GM18861 (cell line): Measurements from ENCODE around the gene LIN28B.
"Not testable (repeated sequence)": the region's sequence is repeated elsewhere in the genome, so short reads cannot be mapped to it uniquely, and the experiment has no call there.

Source experiments
- ATAC-seq: cut with Tn5 transposase; IDR thresholded peaks from one replicate; pipeline ENCODE4 v1.9.1; 2021; ENCODE audit not compliant: unreplicated experiment

Gene LIN28B

DNA sequence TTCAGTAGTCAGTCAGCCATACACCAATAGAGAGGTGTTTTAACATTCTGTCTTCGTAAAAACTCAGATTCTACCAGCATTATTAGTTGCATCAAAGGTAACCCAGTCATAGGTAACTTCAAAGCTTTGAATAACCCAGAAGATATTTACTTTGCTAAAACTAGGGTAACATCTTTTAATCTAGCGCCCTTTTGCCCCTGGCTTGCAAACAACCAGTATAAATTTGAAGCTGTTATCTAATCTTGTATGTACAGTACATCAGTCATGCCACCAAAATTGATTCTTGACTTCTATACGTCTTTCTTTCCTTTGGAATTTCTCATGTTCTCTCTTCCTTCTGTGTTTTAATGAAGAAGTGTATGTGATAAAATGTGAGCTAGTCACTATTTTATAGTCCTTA, 109.3 kb downstream of the LIN28B start:
- ATAC-seq, result no peak

- no peak for ATAC-seq
Measured at GRCh38 chr6:105066836-105067235, 109.9 kb downstream of the LIN28B start.

- ATAC-seq, result no peak
Measured at GRCh38 chr6:105067329-105067728, 110.4 kb downstream of the LIN28B start.

DNA sequence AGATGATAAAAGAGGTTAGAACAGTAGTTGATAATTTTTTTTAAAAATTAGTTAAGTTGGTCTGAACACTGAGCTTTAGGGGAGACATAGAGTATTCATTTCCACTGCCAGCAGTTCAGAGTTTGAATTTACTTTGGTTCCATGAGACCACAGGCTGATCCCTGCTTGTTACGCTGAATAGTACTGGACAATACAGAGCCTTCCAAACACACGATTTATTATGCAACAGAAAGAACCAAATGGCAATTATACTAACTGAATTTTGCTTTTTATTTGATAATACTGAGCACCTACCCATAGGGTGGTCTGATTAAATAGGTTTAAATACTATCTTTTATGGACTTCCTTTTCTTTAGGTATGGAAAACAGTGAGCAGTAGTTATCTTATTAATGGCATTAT, 111.5 kb downstream of the LIN28B start:
- ATAC-seq, result no peak

GRCh38 chr6:105069821-105070445, 113.0 kb downstream of the LIN28B start:
- ATAC-seq, result no peak

DNA sequence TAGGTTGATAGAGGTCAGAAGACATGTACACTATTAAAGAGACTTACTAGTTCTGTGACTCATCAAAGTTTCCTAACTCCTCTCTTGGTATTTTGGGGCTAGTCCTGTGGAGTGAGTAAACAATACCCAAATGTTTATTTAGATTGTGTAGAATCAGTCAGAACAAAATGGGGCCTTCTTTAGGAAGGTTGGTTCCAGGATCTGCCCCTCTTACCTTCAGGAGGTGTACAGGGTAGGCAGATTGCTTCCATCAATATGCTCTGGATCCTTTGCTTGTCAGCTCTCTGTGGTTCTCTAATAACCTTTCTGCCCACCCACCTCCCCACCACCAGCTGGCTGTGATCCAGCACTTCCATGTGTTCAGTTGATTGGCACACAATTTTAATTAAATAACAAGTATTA, 115.9 kb downstream of the LIN28B start:
- ATAC-seq, result no peak

GRCh38 chr6:105075210-105075609, 118.3 kb downstream of the LIN28B start:
- no peak for ATAC-seq

DNA sequence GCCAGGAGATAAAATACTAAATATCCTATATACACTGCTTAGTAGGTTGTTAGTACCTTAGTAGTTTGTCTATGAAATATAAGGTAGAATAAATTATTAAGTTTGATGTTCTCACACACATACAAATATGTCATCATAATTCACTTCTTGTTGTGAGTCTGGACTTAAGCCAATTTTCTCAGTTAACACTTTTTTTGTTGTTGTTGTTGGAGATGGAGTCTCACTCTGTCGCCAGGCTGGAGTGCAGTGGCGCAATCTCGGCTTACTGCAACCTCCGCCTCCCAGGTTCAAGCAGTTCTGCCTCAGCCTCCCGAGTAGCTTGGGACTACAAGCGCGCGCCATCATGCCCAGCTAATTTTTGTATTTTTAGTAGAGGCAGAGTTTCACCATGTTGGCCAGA, 119.5 kb downstream of the LIN28B start:
- not testable (repeated sequence) for ATAC-seq

- ATAC-seq, result no peak
Measured at GRCh38 chr6:105077596-105078385, 120.9 kb downstream of the LIN28B start.

- no peak for ATAC-seq
Measured at GRCh38 chr6:105078386-105078708, 121.4 kb downstream of the LIN28B start.

DNA sequence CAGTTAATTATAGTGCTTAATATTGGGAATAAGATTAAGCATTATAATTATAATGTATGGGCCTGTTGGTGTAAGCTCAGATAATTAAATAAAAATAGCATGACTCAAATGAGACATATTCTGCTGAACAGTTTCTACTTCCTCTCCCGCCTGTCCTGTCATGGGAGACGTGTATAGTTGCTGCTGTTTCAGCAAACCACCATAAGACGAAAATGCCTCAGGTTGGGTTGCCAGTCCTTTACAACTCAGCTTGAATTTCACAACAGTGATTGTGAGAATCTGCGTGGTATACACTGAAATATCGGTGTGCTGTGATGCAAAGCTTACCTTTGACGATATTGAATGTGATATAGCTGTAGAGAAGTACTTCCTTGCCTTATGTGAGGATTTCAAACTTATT, 123.4 kb downstream of the LIN28B start:
- no peak for ATAC-seq

- ATAC-seq, result not testable (repeated sequence)
Measured at GRCh38 chr6:105081662-105082061, 124.8 kb downstream of the LIN28B start.

DNA sequence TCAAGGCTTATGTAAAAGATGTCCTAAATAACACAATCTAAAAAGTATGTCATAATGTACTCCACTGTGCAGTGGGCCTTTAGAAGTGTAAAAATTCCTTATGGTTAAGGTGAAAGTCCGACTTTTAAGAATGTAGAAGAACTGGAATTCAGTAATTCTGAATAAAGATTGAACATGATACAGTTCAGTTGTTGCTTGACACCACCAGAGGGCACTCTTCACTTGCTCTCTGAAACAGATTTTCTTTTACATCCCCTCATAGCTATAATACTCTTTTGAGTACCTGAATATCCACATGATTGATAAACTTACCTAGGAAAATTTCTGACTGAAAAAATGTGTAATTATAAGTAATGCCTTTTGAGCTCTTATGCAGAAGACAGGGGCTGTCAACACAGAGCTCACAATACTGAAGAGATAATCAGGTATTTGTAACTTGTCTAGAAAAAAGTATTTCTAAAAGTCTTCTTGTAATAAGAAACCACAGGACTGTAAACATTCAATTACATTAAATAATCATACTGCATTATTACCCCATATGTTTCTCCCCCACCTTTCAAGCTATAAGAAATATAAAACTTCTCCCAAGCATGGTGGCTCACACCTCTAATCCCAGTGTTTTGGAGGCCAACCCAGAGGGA, 130.8 kb downstream of the LIN28B start:
- ATAC-seq, result peak; percentile 84

- no peak for ATAC-seq
Measured at GRCh38 chr6:105091140-105091829, 134.4 kb downstream of the LIN28B start.

GRCh38 chr6:105094133-105094640, 137.3 kb downstream of the LIN28B start:
- no peak for ATAC-seq

GRCh38 chr6:105095139-105095538, 138.2 kb downstream of the LIN28B start:
- no peak for ATAC-seq

DNA sequence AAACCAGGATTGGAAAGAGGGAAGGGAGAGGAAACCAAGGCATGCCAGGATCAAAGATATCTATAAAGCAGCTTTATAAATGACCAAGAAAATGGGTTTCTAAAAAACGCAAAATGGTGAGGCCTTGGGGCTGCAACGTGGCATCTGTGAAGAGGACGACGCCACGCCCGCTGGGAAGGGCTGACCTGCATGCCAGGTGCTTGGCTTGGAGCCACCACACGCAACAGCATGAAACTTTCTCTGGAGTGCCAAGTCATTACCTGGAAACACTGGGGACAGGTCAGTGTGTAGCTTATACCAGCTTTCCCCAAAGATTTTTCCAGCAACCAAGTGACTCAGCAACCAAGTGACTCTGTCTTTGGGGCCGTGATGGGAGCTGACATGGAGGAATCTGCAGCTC, 140.4 kb downstream of the LIN28B start:
- no peak for ATAC-seq

DNA sequence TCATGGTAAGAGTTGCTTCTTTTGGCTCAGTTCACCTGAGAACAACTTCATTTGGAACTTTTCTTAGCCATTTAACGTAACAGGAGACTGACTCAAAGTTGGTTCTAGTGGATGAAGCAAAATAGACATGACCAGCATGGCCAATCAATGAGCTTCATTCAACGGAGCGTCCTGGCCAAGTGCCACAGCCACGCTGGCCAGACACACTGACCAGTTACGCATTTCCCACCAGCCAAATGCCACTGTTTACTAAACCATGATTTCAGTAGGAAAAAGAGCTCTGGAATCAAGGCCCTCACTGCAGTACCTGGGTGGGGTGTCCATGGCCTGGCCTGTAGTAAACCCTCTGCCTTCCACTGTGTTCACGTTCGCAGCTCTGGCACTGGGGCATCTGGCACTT, 142.5 kb downstream of the LIN28B start:
- no peak for ATAC-seq

DNA sequence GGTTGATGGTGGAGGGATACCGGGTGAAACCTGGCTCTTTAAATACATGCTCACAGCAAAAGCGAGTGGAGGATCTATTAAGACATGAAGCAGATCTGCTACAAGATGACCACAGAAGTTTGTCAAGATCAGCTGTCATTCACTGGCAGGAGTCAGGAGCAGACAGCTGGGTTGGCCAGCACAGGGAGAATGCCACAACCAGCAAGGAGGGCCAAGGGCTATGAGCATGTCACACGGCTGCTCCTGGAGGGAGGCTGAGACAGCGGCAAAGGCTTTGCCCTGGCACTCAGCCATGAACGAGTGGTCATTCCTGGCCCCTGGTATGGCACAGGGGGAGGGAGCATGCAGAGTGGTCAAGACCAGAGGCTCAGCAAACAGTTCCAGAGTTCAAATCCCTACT, 145.3 kb downstream of the LIN28B start:
- ATAC-seq, result no peak

GRCh38 chr6:105105094-105105493, 148.2 kb downstream of the LIN28B start:
- no peak for ATAC-seq

DNA sequence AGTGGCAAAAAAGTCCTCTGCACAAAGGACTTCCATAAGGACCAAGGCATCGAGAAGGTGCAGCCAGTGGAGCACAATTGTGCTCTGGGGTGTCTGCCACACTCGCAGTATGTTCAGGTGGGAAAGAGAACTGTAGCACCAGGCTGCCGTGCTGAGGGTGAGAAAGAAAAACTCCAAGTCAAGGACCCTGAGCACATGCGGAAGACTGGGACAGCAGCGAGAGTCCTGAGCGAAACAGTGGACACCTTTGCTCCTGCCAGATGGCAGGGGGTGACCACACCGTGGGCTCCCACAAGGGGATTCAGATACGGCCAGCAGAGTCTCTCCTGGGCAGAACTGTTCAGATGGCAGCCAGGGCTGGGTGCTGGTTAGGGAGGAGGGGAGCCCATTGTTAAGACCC, 149.4 kb downstream of the LIN28B start:
- no peak for ATAC-seq

DNA sequence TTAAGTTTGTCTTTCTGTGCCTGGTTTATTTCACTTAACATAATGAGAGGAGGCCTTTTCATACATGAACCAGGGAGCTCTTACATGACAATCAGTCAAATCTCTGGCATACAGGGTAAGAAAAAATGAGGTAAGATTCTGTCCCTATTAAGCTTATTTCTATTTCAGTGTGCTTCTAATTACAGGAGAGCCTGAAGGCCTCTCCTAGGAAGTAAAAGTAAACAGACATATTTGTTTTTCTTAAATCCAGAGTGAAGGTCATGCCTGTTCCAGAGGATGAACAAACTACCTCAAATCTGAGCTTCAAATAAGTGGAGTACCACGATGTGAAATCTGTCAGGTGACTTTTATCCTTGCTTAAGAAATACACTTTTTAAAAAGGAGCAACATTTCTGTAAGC, 150.3 kb downstream of the LIN28B start:
- no peak for ATAC-seq
